NCI-H2196 treated with DMSO at 0.1 percent for 48 hours (cell line): ENCODE data around the gene GPR156.

Experiments used
- DNase-seq: peaks from one replicate; lab custom pipeline; 2025; ENCODE audit not compliant: unreplicated experiment; lab: John Stamatoyannopoulos, UW

GPR156 gene

GRCh38 chr3:120130656-120131055 lies 154.4 kb downstream of the GPR156 start:
- DNase-seq: no peak

GRCh38 chr3:120129718-120130513 lies 155.1 kb downstream of the GPR156 start:
- no peak for DNase-seq

- DNase-seq: no peak
Observed at GRCh38 chr3:120129051-120129450, 156.0 kb downstream of the GPR156 start.

GRCh38 chr3:120125992-120126391 lies 159.0 kb downstream of the GPR156 start:
- DNase-seq: no peak

- no peak for DNase-seq
Observed at GRCh38 chr3:120119846-120120510, 165.0 kb downstream of the GPR156 start.
